GM20000 (cell line): ENCODE results near the gene SDK2.

Source experiments
- DNase-seq: peaks from one replicate; pipeline ENCODE4 v3.0.0; 2012; ENCODE audit warnings: low spot score
- TF ChIP-seq, protein P1 (sequence below): IDR thresholded peaks from 2 replicates; pipeline ENCODE4 v1.5.1; 2012; ENCODE audit warnings: mild to moderate bottlenecking, control low read depth; ENCODE audit errors: extremely low read depth, missing control alignments

Gene SDK2

DNA sequence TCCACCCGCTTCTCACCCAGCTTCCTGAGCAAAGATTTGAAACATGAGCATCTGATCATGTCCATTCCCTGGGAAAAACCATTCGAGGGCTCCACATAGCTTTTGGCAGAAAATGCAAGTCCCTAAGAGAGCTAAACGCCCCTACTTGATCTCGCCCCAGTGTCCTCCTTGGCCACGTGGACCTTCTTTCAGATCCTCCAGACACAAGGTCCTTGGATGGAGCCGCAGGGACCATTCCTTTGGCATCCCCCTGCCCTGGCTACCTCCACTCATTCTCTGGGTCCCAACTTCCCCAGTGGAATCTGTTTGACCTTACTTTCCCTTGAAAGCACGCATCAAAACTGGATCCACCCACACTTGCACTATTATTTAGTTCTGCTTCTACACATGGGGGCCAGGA is 146.5 kb downstream of the SDK2 start:
- DNase-seq = no peak
- TF ChIP-seq, protein P1, sequence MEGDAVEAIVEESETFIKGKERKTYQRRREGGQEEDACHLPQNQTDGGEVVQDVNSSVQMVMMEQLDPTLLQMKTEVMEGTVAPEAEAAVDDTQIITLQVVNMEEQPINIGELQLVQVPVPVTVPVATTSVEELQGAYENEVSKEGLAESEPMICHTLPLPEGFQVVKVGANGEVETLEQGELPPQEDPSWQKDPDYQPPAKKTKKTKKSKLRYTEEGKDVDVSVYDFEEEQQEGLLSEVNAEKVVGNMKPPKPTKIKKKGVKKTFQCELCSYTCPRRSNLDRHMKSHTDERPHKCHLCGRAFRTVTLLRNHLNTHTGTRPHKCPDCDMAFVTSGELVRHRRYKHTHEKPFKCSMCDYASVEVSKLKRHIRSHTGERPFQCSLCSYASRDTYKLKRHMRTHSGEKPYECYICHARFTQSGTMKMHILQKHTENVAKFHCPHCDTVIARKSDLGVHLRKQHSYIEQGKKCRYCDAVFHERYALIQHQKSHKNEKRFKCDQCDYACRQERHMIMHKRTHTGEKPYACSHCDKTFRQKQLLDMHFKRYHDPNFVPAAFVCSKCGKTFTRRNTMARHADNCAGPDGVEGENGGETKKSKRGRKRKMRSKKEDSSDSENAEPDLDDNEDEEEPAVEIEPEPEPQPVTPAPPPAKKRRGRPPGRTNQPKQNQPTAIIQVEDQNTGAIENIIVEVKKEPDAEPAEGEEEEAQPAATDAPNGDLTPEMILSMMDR = no peak

DNA sequence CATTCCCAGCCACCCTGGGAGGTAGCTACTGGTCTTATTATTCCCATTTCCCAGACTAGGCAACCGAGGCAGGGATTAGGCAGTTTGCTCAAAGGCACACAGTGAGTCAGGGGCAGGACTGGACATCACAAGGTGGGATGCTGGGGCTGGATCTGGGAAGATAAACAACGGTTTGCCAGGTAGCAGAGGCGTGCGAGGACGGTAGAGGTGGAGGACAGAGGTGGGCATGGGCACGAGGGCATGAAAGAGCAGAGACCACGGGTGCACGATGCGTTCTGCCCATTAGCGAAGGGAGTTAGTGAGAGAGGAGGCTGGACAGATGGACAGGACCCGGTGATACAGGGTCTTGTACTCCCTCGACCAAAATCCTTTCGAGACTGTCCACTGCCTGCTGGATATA is 148.0 kb downstream of the SDK2 start:
- DNase-seq = no peak
- TF ChIP-seq, protein P1 = no peak

DNA sequence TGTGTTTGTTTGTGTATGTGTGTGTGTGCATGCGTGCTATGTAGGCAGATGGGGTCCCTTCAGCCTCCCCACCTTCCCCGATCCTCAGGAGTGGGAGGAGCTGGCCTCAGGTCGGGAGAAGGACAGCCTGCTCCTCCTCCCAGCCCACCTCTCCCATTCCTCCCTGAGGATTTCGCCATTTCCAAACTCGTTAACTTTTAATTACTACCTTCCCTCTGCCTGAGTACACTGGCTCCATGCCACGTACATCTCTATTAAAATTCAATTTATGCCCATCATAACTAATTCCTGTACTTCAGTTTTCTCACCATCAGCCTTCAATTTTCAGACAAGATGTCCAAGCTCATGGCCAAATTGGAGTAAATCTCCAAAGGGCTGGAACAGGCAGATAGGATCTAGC is 148.6 kb downstream of the SDK2 start:
- TF ChIP-seq, protein P1 = no peak
- DNase-seq = no peak

DNA sequence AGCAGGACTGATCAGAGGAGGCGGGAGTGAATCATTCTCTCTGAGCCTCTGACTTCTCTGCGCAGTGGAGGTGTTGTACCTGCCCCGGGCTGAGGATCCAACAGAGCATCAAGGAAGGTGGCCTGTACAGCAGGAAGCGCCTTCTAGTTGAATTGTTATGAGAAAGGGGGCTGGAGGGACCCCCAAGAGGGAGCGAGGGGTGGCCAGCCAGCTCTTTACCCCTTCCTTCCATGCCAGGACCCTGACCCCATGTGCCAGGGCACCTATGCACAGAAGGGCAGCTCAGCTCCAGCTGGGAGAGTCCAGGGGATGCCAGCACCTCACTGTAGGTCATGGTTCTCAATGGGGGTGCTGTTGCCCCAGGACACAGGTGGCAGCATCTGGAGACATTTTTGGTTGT is 149.3 kb downstream of the SDK2 start:
- DNase-seq = no peak
- TF ChIP-seq, protein P1 = no peak

DNA sequence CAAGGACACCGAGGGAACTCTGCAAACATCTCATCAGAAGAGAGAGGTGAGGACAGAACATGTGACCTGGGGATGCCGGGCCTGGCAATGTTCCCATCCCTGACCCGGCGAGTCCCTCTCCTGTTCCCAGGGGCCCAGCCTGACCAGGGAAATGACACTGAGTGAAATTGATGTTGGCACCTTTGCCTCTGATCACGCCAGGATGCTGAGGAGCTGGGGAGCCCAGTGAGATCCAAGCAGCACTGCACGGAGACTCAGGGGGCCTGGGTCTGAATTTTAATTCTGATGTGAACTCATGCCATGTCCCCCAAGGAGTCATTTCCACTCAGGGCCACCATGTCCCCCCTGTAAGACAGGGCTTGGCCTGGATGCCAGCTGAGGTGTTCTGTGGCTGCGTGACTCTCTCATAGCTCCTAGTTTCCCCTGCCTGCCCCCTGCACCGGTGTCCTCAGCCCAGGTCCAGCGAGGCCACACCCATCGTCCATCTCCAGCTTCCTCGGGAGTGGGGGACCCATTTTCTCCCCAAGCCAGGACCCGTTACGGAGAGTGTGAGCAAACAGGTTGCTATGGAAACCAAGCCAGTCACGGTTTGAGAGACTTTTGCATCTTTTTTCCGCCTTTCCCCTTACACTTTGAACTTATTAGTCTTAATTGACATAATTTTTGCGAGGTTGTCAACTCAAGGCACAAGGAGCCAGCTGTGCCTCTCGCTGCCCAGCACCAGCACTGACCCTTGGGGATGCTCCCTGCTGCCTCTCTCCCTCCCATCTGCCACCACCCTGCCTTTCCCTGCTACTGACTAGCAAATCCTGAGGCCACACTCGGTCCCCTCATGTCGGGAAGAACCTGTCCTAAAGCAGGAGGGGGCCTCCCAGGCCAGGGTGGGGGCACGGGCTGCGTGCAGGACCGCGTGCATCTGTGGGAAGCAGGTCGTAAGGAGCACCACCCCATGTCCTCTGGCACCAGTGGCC is 150.0 kb downstream of the SDK2 start:
- TF ChIP-seq, protein P1 = no peak
- no peak for DNase-seq

DNA sequence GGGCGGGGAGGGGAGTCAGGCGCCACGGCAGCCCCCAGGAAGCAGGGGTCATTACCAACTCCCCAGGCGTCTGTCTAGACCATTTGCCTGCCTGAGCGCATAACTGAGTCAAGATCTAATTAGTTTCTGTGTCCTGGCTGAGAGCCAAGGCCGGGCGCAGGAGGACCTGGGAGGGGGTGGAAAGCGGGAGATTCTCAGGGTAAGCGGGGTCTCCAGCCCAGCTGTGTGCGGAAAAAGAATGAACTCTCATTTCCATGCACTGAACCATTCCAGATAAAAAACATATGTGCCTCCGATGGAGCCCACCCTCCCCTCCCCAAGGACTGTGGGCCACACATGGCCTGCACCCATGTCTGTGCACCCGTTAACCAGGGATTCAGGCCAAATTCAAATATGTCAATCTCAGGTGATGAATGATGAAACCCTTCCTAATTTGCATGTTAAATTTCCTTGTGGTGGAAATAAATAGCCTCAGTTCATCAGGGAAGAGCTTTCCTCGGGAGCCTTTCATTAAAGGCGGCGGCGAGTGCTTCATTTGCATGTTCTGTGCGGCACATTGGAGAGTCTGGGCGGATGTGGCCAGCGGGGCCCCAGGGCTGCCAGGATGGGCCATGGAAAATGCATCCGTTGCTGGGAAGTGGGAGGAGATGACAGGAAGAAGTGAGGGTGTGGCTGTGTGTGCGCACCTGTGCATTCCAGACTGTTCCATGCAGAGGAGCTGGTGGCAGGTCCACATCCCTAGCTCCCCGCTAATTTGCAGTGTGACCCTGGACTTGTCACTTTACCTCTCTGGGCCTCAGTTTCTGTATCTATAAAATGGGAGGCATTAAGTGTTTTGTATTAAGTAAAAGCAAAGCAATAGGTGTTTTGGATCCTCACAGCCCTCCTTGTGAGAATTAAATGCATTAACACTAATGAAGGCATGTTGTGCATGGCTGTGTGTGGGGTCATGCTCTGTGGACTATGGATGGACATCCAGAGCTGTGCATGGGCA is 151.1 kb downstream of the SDK2 start:
- no peak for DNase-seq
- TF ChIP-seq, protein P1 = no peak
